Measurements from ENCODE around the gene SERBP1. TPM values are rescaled to one million over a fixed set of nuclear protein-coding genes. Genes with fewer than 3 reads are reported as not detected.

The SERBP1 gene
- total RNA-seq: 100 to 1,000 TPM in 1 of 2 donors, 10 to 100 TPM in 1; 92.9 to 168 TPM

GRCh38 chr1:67430358-67431155, at the start of gene SERBP1:
SERBP1 (minus strand) TSS chr1:67430402; CDS start chr1:67430300, 102 bp downstream.

Small RNA genes within 50 kb of the gene (small RNA-seq; reads per million reads assigned to genes)
- 0 to 0.17 reads per million in 2 donors for gene RNU6-387P

Other genes starting within 250 kb of the SERBP1 start
- 1 to 10 TPM; 8.3 to 9.3 TPM for gene IL12RB2, start 122.5 kb downstream of the SERBP1 start, total RNA-seq

Measured in melanocyte of skin (primary cell).